ENCODE results near the gene NLRP1. TPM values are rescaled to one million over a fixed set of nuclear protein-coding genes. Genes with fewer than 3 reads are reported as not detected.

NLRP1 gene
- total and polyA plus RNA-seq, 10 of the 15 experiments (the other 5 are each of a cell fraction or from before 2014, with no cell fraction given), result 2.8 to 21.8 (median 11.9) TPM

DNA sequence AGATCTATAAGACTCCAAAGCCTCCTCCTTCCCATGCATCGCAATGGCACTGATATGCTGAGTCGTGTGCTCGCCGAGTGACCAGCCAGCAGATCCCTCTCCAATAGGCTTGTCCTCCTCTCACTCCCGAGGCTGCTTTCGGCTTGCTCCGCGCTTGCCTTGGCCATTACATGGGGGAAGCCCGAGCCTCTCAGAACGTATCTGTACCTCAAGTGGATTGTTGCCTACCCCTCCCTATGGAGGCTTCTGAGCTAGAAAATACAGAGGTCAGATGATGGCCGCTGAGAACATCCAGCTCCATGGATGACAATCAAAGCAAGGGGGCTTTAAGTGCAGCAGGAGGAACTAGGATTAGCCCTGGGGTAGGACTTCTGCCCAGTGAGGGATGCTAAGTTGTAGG is 7.7 kb upstream of the NLRP1 start (continued):
- TF ChIP-seq IKZF2 (IDR thresholded peaks at IDR 0.05) (no peak), FOXM1 (IDR thresholded peaks at IDR 0.05; ENCODE audit: low read depth, low read length) (no peak), YBX1 (IDR thresholded peaks at IDR 0.05) (no peak), CBX5 (IDR thresholded peaks at IDR 0.05; ENCODE audit: low read depth) (no peak)

GRCh38 chr17:5588584-5588983 is 4.3 kb upstream of the NLRP1 start:
- H3K9me3 ChIP-seq (replicated peaks; ENCODE audit: control insufficient read depth, insufficient read depth, low read length), result no peaks in the 10 kb centered on the region

More at GRCh38 chr17:5588584-5588983, 4.3 kb upstream of the NLRP1 start:
- WGBS (ENCODE audit: insufficient coverage, insufficient replicate concordance, low lambda C conversion rate, missing lambda C conversion rate), result 55% methylated on average over 6 of the region's 6 CpGs
- H4K20me1 ChIP-seq (ENCODE audit: control insufficient read depth, insufficient read depth), result no peaks in the 10 kb centered on the region; the same call in 1 of the 2 replicates
- no TSS peak for BruUV-seq (replicated peaks)
- ChIA-PET SMC1A (ENCODE audit: uncharacterized antibody, unreplicated experiment) (interaction anchor here (0.7 to 1.2 kb wide), 2 partner anchors 111 to 853 kb away, joined by 3 read pairs; no protein-coding TSS in a partner anchor), POLR2A (interaction anchor here (0.5 kb wide), 1 partner anchor 983 kb away, joined by 3 read pairs; no protein-coding TSS in a partner anchor), RAD21 (ENCODE audit: unreplicated experiment) (interaction anchor here (0.8 to 1.6 kb wide), 2 partner anchors 118 to 119 kb away, joined by 3 to 5 read pairs; no protein-coding TSS in a partner anchor), CTCF (interaction anchor here (0.8 to 2.2 kb wide), 7 partner anchors 23 to 848 kb away, joined by 3 to 50 read pairs (median 4); no protein-coding TSS in a partner anchor)
- FAIRE-seq (no peak), ATAC-seq (no peak), DNase-seq (ENCODE audit: low read depth, low spot score) (no peak)
- H3K4me2 ChIP-seq (ENCODE audit: control insufficient read depth, insufficient read depth), result no peak overlapping the region
- intact Hi-C loops (cut with micrococcal nuclease; ENCODE audit: unreplicated experiment) (loop anchor here (5.0 kb wide), 1 partner anchor 849 kb away; the partner anchor contains the start of gene AIPL1), in situ Hi-C loops (cut with MboI) (loop anchor here (5.0 kb wide), 2 partner anchors 114 to 834 kb away; no protein-coding TSS in a partner anchor)
- peaks cover 6% of the 10 kb centered on the region; the same call in 1 of the 2 replicates for H3K79me2 ChIP-seq (ENCODE audit: control insufficient read depth, insufficient read depth, low read length)
- no peak for TF ChIP-seq TCF7 (IDR thresholded peaks at IDR 0.05; ENCODE audit: borderline replicate concordance)
- TF ChIP-seq YY1 (IDR thresholded peaks at IDR 0.05; ENCODE audit: low read depth, low read length), result no peak
- no peak for TF ChIP-seq HCFC1 (IDR thresholded peaks at IDR 0.05; ENCODE audit: low read length)
- no peak for TF ChIP-seq BRCA1 (IDR thresholded peaks at IDR 0.05; ENCODE audit: low read depth, low read length)
- TF ChIP-seq EED (IDR thresholded peaks at IDR 0.05; ENCODE audit: low read depth), result no peak
- TF ChIP-seq RCOR1 (conservative IDR thresholded peaks at IDR 0.05; ENCODE audit: low read depth, low read length), result no peak
- no peak for TF ChIP-seq POLR2AphosphoS5 (IDR thresholded peaks at IDR 0.05; ENCODE audit: low read length)
- TF ChIP-seq TBL1XR1 (IDR thresholded peaks at IDR 0.05; ENCODE audit: low read depth, low read length), result no peak
- no peak for TF ChIP-seq ZNF217 (IDR thresholded peaks at IDR 0.05)
- no peak overlapping the region for H3K4me3 ChIP-seq
- no peak overlapping the region for H3K9ac ChIP-seq (ENCODE audit: control insufficient read depth, insufficient read depth, low read length)
- peaks cover 22% of the 10 kb centered on the region for H3K4me1 ChIP-seq (ENCODE audit: control insufficient read depth, insufficient read depth, low read length)
- H3K27ac ChIP-seq (ENCODE audit: control insufficient read depth, insufficient read depth), result no peak overlapping the region
- H3K27me3 ChIP-seq (replicated peaks in 1 of 2; ENCODE audit: control insufficient read depth in 2 of 2, insufficient read depth in 2 of 2, low read length in 1 of 2), result no peaks in the 10 kb centered on the region
- H3K36me3 ChIP-seq (ENCODE audit: control insufficient read depth in 2 of 2, insufficient read depth in 2 of 2, low read length in 1 of 2), result no peaks in the 10 kb centered on the region
- H2AFZ ChIP-seq (ENCODE audit: control insufficient read depth, low read depth, low read length), result no peak overlapping the region
